Hepatocyte (in vitro differentiated cells): Measurements from ENCODE around the gene PLSCR1. TPM values are rescaled to one million over a fixed set of nuclear protein-coding genes. Genes with fewer than 3 reads are reported as not detected.
"Not testable (repeated sequence)": the region's sequence is repeated elsewhere in the genome, so short reads cannot be mapped to it uniquely, and the experiment has no call there.

ENCODE experiments used
- DNase-seq: peaks from one replicate; pipeline ENCODE4 v3.0.0-alpha.2; 2016; ENCODE audit warnings: low spot score
- H2AFZ ChIP-seq: fragments of 200-600 bp; sonication (generic); 2 replicates; pipeline ENCODE4 v1.6.0; 2016; ENCODE audit warnings: antibody characterized with exemption, mild to moderate bottlenecking
- H3K27ac ChIP-seq: fragments of 200-600 bp; sonication (generic); 2 replicates; pipeline ENCODE4 v1.5.1; 2016; ENCODE audit warnings: mild to moderate bottlenecking
- H3K27me3 ChIP-seq: fragments of 200-600 bp; sonication (generic); 2 replicates; pipeline ENCODE4 v1.6.1; 2016
- H3K36me3 ChIP-seq: fragments of 200-600 bp; sonication (generic); replicated peaks from 2 replicates; pipeline ENCODE4 v1.5.1; 2016; ENCODE audit warnings: low read depth; ENCODE audit not compliant: insufficient read depth
- H3K4me1 ChIP-seq: fragments of 200-600 bp; sonication (generic); 2 replicates; pipeline ENCODE4 v1.5.1; 2016; ENCODE audit warnings: mild to moderate bottlenecking, moderate library complexity; ENCODE audit not compliant: insufficient read depth
- H3K4me2 ChIP-seq: fragments of 200-600 bp; sonication (generic); 2 replicates; pipeline ENCODE4 v1.6.0; 2016
- H3K4me3 ChIP-seq: fragments of 200-600 bp; sonication (generic); 2 replicates; pipeline ENCODE4 v1.5.1; 2016; ENCODE audit warnings: mild to moderate bottlenecking
- H3K79me2 ChIP-seq: fragments of 200-600 bp; sonication (generic); 2 replicates; pipeline ENCODE4 v1.6.0; 2017; ENCODE audit warnings: mild to moderate bottlenecking
- H3K9me2 ChIP-seq: fragments of 200-600 bp; sonication (generic); replicated peaks from 2 replicates; pipeline ENCODE4 v1.6.0; 2017; ENCODE audit warnings: mild to moderate bottlenecking; ENCODE audit not compliant: insufficient read depth
- H3K9me3 ChIP-seq: fragments of 200-600 bp; sonication (generic); 2 replicates; pipeline ENCODE4 v1.5.1; 2016; ENCODE audit warnings: low read depth, mild to moderate bottlenecking
- H4K20me1 ChIP-seq: fragments of 200-600 bp; sonication (generic); 2 replicates; pipeline ENCODE4 v1.6.0; 2016; ENCODE audit warnings: mild to moderate bottlenecking; ENCODE audit not compliant: insufficient read depth, poor library complexity, severe bottlenecking
- EZH2 ChIP-seq: fragments of 200-600 bp; sonication (generic); IDR thresholded peaks from 2 replicates; pipeline ENCODE4 v1.6.1; 2016; ENCODE audit warnings: antibody characterized with exemption, mild to moderate bottlenecking, borderline replicate concordance
- EZH2phosphoT487 ChIP-seq: fragments of 200-600 bp; sonication (generic); IDR thresholded peaks from one replicate; pipeline ENCODE4 v1.6.1; 2018; ENCODE audit warnings: antibody characterized with exemption, mild to moderate bottlenecking, low read depth, moderate library complexity; ENCODE audit not compliant: unreplicated experiment, severe bottlenecking
- WGBS: methylation state at CpG from one replicate; pipeline ENCODE4 v1.1.6; 2016; ENCODE audit warnings: low lambda C conversion rate; ENCODE audit errors: missing lambda C conversion rate; 5-methylcytosine and 5-hydroxymethylcytosine counted together
- polyA plus RNA-seq: library from polyadenylated mRNA; unstranded; fragments of >200 nt; fragmentation: Nextera tagmentation; extraction: Ambion mirVana; gene quantifications from 2 replicates; pipeline ENCODE4 v1.2.1, GENCODE V29; 2016
- total RNA-seq: library from RNA; depleted of rRNA; stranded (reverse); fragments of >200 nt; gene quantifications from 2 replicates; pipeline ENCODE4 v1.2.3, GENCODE V29; 2014
- TF ChIP-seq, protein P1 (sequence below): fragments of 200-600 bp; sonication (generic); IDR thresholded peaks from 2 replicates; pipeline ENCODE4 v1.5.1; 2016; ENCODE audit warnings: antibody characterized with exemption, mild to moderate bottlenecking; ENCODE audit not compliant: poor library complexity

Gene PLSCR1
- total and polyA plus RNA-seq, 2 experiments from 2014 or later, result 44.9 to 72.6 TPM

DNA sequence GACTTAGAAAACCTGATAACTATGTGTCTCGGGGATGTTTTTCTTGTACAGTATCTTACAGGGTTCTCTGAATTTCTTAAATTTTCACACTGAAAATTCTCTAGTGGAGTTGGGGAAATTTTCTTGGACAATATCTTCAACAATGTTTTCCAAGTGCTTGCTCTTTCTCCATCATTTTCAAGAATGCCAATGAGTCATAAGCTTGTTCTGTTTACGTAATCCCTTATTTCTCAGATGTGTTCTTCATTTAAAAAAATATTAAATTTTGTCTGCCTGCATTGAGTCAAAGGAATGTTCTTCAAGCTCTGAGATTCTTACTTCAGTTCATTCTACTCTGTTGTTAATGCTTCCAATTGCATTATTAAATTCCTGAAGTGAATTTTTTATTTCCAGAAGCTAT is 53.1 kb downstream of the PLSCR1 start:
- no peaks in the 10 kb centered on the region for H3K27me3 ChIP-seq
- TF ChIP-seq, protein P1, sequence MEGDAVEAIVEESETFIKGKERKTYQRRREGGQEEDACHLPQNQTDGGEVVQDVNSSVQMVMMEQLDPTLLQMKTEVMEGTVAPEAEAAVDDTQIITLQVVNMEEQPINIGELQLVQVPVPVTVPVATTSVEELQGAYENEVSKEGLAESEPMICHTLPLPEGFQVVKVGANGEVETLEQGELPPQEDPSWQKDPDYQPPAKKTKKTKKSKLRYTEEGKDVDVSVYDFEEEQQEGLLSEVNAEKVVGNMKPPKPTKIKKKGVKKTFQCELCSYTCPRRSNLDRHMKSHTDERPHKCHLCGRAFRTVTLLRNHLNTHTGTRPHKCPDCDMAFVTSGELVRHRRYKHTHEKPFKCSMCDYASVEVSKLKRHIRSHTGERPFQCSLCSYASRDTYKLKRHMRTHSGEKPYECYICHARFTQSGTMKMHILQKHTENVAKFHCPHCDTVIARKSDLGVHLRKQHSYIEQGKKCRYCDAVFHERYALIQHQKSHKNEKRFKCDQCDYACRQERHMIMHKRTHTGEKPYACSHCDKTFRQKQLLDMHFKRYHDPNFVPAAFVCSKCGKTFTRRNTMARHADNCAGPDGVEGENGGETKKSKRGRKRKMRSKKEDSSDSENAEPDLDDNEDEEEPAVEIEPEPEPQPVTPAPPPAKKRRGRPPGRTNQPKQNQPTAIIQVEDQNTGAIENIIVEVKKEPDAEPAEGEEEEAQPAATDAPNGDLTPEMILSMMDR, result no peak
- no peak for TF ChIP-seq EZH2phosphoT487
- TF ChIP-seq EZH2, result no peak
- H3K4me3 ChIP-seq, result no peak overlapping the region
- no peaks in the 10 kb centered on the region for H3K9me3 ChIP-seq
- H3K27ac ChIP-seq, result no peak overlapping the region
- H3K79me2 ChIP-seq, result no peaks in the 10 kb centered on the region
- H3K36me3 ChIP-seq, result no peaks in the 10 kb centered on the region
- whole genome bisulfite sequencing, result 69% methylated on average over 2 of the region's 2 CpGs
- H3K4me2 ChIP-seq, result no peak overlapping the region
- no peaks in the 10 kb centered on the region for H4K20me1 ChIP-seq
- DNase-seq, result no peak
- H3K9me2 ChIP-seq, result no peaks in the 10 kb centered on the region
- no peaks in the 10 kb centered on the region for H3K4me1 ChIP-seq
- no peak overlapping the region for H2AFZ ChIP-seq

DNA sequence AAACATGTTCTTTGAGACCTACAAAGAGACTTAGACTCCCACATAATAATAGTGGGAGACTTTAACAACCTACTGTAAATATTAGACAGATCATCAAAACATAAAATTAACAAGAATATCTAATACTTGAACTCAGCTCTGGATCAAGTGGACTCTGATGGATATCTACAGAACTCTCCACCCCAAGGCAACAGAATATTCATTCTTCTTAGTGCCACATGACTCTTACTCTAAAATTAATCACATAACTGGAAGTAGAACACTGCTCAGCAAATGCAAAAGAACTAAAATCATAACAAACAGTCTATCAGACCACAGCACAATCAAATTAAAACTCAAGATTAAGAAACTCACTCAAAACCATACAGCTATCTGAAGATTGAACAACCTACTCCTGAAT is 59.1 kb downstream of the PLSCR1 start:
- Histone ChIP-seq H3K79me2 (no peaks in the 10 kb centered on the region), H3K4me3 (no peak overlapping the region), H3K4me2 (no peak overlapping the region), H2AFZ (no peak overlapping the region), H3K9me2 (no peaks in the 10 kb centered on the region), H3K36me3 (no peaks in the 10 kb centered on the region), H3K27me3 (no peaks in the 10 kb centered on the region), H3K27ac (no peak overlapping the region), H4K20me1 (no peaks in the 10 kb centered on the region), H3K9me3 (no peaks in the 10 kb centered on the region), H3K4me1 (no peaks in the 10 kb centered on the region)
- TF ChIP-seq, protein P1, result no peak
- TF ChIP-seq EZH2phosphoT487 (no peak), EZH2 (no peak)
- DNase-seq, result no peak

DNA sequence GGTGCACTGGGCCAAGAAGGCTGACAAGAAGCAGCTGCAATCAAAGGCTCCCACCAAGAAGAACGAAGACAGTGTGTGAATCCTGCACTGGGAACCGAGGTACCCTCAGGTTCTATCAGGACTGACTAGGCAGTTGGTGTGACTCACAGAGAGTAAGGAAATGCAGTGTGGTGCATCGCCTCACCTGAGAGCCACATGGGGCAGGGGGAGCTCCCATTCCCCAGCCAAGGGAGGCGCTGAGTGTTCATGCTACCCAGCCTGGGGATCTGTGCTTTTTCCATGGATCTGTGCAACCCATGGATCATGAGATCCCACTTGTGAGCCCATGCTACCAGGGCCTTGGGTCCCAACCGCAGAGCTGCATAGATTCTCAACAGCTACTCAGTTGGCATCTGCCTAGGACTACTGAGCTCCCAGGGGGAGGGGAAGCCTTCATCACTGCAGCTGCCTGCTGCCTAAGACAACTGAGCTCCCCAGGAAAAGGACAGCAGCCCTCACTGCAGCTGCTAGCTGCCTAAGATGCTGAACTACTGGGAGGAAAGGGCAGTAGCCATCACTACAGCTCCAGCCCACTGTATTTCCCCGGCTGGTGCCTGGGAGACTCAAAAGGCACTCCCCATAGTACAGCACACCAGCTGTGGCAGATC is 68.2 kb downstream of the PLSCR1 start:
- Histone ChIP-seq H2AFZ (no peak overlapping the region), H3K79me2 (no peaks in the 10 kb centered on the region), H3K4me3 (no peak overlapping the region), H3K27ac (no peak overlapping the region), H3K4me1 (no peaks in the 10 kb centered on the region), H3K9me3 (no peaks in the 10 kb centered on the region), H4K20me1 (no peaks in the 10 kb centered on the region), H3K4me2 (no peak overlapping the region), H3K9me2 (no peaks in the 10 kb centered on the region), H3K27me3 (no peaks in the 10 kb centered on the region), H3K36me3 (no peaks in the 10 kb centered on the region)
- no peak for DNase-seq
- TF ChIP-seq, protein P1, result no peak
- no peak for TF ChIP-seq EZH2
- TF ChIP-seq EZH2phosphoT487, result no peak
- 87% methylated on average over 6 of the region's 6 CpGs for WGBS

DNA sequence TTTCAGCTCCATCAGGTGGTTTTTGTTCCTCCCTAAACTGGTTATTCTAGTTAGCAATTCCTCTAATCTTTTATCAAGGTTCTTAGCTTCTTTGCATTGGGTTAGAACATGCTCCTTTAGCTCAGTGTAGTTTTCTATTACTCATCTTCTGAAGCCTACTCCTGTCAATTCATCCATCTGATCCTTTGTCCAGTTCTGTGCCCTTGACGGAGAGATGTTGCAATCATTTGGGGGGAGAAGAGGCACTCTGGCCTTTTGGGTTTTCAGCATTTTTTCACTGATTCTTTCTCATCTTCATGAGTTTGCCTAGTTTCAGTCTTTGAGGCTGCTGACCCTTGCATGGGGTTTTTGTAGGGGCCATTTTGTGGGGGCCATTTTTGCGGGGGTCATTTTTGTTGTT is 69.4 kb downstream of the PLSCR1 start:
- H3K4me3 ChIP-seq, H2AFZ ChIP-seq, H4K20me1 ChIP-seq, H3K4me1 ChIP-seq, DNase-seq, H3K36me3 ChIP-seq, H3K9me2 ChIP-seq, H3K9me3 ChIP-seq, H3K4me2 ChIP-seq, H3K27ac ChIP-seq, H3K27me3 ChIP-seq, H3K79me2 ChIP-seq: not testable (repeated sequence)
- WGBS, result 82% methylated on average over 2 of the region's 2 CpGs
